Stimulated activated CD8-positive, alpha-beta memory T cell treated with anti-CD3 and anti-CD28 coated beads, Interleukin-15, amount 100 ng/mL, for 24 hours (primary cell): Measurements from ENCODE around the gene TEX12.
"Not testable (repeated sequence)": the region's sequence is repeated elsewhere in the genome, so short reads cannot be mapped to it uniquely, and the experiment has no call there.

Experiments used
- DNase-seq: peaks from one replicate; pipeline ENCODE4 v3.0.0-alpha.2; 2020; ENCODE audit warnings: low read depth

TEX12 gene

GRCh38 chr11:112167145-112167544, at the start of gene TEX12:
TEX12 (plus strand) TSS chr11:112167372; CDS start chr11:112169269, 1,897 bp downstream.
- DNase-seq = no peak

- DNase-seq = no peak
Measured at GRCh38 chr11:112118176-112118575, 49.0 kb upstream of the TEX12 start.

GRCh38 chr11:112121981-112122615, 45.1 kb upstream of the TEX12 start:
- DNase-seq = no peak

GRCh38 chr11:112123129-112123528, 44.0 kb upstream of the TEX12 start:
- no peak for DNase-seq

- DNase-seq = no peak
Measured at GRCh38 chr11:112127056-112127455, 40.1 kb upstream of the TEX12 start.

GRCh38 chr11:112128483-112129121, 38.6 kb upstream of the TEX12 start:
- no peak for DNase-seq

- no peak for DNase-seq
Measured at GRCh38 chr11:112129656-112130055, 37.5 kb upstream of the TEX12 start.

GRCh38 chr11:112132737-112133136, 34.4 kb upstream of the TEX12 start:
- DNase-seq = no peak

GRCh38 chr11:112134473-112134872, 32.7 kb upstream of the TEX12 start:
- DNase-seq = no peak

GRCh38 chr11:112143597-112143996, 23.6 kb upstream of the TEX12 start:
- no peak for DNase-seq

GRCh38 chr11:112150517-112150916, 16.7 kb upstream of the TEX12 start:
- no peak for DNase-seq

- no peak for DNase-seq
Measured at GRCh38 chr11:112156153-112156955, 10.8 kb upstream of the TEX12 start.

GRCh38 chr11:112156956-112157766, 10.0 kb upstream of the TEX12 start:
- no peak for DNase-seq

- DNase-seq = no peak
Measured at GRCh38 chr11:112159098-112160065, 7.8 kb upstream of the TEX12 start.

GRCh38 chr11:112160091-112160848, 6.9 kb upstream of the TEX12 start:
- DNase-seq = no peak

GRCh38 chr11:112161012-112161411, 6.2 kb upstream of the TEX12 start:
- no peak for DNase-seq

- DNase-seq = not testable (repeated sequence)
Measured at GRCh38 chr11:112162200-112162599, 5.0 kb upstream of the TEX12 start.

GRCh38 chr11:112162761-112163546, 4.2 kb upstream of the TEX12 start:
- no peak for DNase-seq
